Effector CD8-positive, alpha-beta T cell (primary cell): ENCODE data around the gene LIFR.

Experiments used
- DNase-seq: peaks from one replicate; lab custom pipeline; 2025; lab: John Stamatoyannopoulos, UW

The LIFR gene

GRCh38 chr5:38466424-38467189, 89.8 kb downstream of the LIFR start:
- DNase-seq = no peak

DNA sequence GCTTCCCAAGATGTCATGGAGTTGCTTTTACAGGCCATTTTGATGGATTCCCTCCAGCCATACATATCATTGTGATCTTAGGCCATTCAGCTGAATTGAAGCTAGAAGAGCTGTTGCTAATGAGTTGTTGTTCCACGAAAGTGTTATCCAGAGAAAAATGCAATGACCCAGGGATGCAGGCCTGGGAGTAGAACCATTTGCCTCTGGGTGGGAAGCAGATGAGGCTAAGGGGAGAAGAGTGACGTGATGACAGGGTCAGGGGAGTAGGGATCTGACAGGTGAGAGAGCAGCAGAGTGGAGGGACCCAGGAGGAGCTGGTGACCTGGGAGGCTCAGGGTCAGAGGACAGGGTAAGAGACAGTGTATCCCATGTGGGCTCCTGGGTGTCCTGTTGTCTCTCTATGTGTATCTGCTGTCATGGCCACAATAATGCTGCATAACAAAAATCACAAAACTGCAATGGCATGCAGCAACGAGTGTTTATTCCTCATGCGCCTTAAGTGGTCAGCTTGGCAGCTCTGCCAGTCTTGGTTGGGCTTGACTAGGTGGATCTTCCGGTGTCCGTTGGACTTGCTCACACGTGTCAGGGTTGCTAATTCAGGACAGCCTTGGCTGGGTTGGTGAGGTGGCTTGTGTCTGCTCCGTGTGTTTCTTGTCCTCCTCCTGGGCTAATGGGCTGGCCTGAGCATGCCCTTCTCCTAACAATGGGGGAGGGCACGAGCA, 90.6 kb downstream of the LIFR start:
- no peak for DNase-seq

DNA sequence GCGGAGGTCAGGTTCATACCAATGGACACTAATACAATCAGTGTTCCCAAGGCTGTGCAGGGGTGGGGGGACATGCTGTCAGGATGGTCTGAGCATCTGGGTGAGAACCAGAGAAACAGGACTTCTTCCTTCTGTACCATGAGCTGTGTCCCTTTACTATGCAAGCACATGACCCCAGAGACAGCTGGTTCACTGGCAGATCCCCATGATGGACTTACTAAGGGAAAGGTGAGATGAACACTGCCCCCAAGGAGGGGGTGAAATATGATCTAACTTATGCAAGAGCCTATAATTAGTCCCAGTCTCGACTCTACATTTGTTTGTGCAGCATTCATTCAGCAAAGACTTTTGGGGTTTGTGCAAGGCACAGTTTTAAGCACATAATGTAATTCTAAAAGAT, 91.4 kb downstream of the LIFR start:
- DNase-seq = no peak

- DNase-seq = no peak
Measured at GRCh38 chr5:38463634-38464521, 92.6 kb downstream of the LIFR start.

GRCh38 chr5:38462976-38463633, 93.3 kb downstream of the LIFR start:
- DNase-seq = no peak

DNA sequence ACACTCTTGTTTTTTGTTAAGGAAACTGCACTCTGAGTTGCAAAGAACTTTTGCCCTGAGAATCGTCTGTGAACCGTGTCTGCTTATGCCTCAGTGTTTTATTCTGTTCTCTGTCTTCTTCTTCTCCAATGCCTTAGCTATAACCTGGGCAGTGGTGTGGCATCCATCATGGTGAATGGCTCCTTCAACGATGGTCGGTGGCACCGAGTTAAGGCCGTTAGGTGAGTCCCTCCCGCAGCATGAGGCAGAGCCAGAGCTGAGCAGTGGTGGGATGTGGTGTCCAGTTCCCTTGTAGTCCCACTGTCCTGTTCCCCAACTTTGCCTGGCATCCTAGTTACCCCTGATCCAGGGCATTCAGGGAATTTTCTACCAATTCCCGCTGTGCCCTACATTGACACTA, 98.3 kb downstream of the LIFR start:
- no peak for DNase-seq

DNA sequence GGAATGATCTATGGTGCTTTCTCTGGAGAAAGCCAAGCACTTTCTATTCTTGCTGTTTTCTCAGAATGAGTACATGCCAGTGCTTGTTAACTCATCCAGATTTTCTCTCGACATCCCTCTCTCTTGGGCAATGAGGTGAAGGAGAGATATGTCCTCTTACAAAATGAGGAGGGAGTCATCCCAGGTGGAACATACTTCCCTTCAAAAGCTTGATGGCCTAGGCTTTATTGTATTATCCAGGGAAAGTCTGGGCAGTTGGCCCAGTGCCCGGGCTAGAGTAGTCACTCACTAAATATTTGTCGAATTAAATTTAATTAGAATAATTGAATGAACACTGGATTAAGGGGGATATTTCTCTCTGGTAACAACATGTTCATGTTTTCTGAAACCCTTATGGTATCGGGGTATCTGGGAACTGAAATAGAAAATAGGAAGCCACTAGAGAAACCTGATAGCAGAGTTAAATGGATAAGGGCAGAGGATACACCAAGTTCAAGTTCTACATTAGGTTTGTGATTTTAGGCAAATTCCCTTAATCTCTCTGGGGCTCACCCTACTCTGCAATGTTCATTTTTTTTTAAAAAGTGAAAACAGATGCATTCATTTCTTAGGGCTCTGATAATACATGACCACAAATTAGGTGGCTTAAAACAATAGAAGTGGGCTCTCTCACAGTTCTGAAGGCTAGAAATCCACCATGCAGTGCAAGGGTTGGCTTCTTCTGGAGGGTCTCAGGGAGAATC, 99.6 kb downstream of the LIFR start:
- no peak for DNase-seq

DNA sequence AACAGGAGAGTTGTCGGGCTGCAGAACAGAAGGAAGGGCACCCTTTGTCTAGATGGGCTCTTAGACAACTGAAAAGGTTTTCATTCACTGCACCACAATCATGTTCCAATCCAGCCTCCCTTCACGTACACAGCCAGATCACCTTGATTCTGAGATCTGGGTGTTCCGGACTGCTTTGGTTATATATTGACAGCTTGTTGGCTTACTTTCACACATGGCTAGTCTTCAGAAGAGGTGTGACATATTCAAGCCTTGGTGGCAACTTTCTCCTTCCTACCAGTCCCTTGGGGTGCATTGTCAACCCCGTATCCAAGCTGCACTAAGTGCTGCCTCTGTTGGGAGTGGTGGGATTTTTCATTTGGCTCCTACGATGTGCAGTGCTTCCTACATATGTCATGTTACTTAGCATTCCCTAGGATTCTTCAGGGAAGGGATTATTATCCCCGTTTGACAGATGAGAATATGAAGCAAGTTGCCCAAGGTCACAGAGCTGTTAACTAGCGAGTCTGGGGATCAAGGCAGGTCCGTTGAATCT, 100.6 kb downstream of the LIFR start:
- DNase-seq = no peak

DNA sequence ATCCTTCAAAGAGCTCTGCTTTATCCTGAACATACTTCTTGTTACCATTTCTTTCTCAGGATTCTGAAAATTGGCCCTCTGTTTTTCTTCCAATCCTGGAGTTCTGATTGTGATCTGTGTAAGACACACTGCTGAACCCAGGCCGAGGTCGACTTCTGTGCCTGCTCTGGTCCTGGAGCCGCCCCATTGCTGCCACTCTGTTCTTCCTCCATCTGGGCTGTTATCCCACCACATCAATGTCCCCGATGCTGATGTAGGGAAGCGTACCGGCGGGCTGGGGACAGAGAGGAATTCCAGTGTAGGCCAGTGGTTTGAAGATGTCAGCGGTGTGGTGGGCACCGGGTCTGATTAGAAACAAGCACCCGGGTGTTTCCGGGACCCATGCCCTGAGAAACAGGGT, 102.5 kb downstream of the LIFR start:
- DNase-seq = no peak

DNA sequence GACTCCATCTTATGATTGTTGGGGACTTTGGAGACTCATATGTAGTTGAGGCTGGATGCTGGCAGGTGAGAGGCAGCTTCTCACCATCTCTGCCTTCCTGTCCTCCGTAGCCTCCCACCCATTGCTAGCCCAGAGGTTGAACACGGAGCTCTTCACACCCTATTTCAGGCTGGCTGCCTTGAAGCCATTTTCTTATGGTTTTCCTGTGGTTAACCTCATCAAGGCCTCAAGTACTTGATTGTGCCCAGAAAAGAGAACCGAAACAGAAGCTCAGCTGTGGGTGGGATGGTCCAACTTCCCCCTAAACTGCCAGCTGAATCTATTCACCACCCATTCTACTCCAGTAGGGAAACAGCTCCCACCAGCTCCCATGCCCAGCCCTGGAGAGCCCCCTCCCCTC, 102.9 kb downstream of the LIFR start:
- peak; percentile 5 for DNase-seq

GRCh38 chr5:38452201-38452600, 104.2 kb downstream of the LIFR start:
- no peak for DNase-seq

DNA sequence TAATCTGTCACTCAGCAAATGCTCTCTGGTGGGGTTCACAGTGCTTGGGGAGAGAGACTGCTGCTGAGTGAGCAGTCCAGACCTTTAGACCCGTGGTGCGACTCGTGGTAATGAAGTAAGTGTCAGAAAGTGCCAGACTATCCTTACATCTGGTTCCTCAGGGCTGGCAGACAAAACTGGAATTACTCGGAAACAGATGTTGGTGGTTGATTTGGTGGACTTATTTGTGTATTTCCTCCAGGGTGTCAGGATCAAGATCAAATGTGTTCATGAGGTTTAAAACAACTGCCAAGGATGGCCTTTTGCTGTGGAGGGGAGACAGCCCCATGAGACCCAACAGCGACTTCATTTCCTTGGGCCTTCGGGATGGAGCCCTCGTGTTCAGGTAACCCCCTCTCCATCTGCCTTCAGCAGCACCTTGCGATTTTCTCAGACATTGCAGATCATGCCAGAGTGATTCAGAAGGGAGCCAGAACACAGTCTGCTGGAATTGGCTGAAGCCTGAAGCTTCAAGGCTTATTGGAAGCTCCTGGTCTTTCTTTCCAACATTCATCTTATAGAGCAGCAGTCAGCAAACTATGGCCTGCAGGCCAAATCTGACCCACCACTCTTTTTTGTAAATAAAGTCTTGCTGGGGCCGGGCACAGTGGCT, 105.2 kb downstream of the LIFR start:
- no peak for DNase-seq

DNA sequence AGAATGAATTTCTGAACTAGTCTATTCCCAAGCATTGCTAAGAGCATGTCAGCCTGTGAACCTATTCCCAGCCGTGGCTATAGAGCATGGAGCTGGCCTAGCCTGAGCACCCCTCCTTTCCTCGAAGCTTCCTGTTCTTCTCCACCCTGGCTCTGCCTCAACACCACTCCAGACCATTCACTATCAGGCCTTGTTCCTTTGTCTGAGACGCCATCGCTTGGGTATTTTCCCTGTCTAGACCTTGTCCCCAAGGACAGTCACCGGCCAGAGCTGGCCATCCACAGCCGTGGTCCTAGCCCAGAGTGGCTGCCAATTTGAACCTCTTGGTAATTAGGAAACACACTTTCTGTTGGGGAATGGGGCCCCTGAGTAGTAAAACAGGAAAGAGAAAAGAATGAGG, 105.8 kb downstream of the LIFR start:
- no peak for DNase-seq

DNA sequence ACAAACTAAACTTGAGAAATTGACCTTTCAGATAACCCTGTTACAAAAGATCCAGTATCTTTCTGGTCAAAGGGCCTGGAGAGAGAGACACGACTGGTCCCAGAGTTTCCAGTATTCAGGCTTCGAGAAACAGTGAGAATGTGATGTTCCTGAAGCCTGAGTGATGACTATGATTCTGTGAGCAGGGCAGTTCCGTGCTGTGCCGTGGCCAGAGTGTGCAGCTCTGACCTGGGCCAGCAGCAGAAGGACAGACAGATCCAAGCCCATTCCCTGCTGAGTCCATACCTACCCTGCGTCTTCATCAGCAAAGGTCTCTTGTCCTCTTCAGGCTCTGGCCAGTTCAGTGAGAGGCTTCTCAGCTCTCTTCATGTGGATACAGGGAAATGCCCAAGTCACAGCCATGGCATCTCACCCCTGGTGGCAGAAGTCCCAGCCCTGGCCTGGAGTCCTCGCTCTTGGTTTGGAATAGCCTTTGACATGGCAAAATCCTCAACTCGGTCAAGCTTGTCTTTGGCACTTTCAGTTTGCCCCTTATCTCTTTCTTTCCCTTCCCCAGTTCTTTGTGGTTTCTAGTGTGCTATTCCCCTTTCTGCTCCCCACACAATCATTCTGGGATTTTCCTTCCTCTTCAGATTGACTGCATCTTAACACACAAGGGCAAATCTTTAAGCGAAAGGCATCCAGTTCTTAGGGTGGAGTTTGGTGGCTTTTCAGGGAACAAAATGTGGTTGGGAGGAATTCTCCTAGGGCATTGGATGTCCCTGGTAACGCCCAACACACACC, 107.7 kb downstream of the LIFR start:
- DNase-seq = no peak

DNA sequence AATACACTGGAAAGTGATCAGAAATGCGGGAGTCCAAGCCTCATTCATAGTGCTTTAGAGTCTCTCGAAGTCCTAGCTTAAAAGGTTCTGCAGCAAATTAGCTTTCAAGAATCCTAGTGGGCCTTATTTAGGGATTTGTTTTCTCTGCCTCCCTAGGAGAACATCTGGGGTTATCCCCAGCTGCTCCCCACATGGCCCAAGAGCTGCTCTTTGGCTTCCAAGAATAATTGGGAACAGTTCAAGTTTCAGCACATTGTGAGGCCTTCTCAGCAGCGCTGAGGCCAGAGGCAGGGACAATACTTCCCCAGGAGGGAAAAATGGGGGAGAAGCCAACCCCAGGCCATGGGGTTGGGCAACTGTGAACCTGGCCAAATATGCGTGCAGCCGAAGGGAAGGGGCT, 108.7 kb downstream of the LIFR start:
- DNase-seq = no peak

DNA sequence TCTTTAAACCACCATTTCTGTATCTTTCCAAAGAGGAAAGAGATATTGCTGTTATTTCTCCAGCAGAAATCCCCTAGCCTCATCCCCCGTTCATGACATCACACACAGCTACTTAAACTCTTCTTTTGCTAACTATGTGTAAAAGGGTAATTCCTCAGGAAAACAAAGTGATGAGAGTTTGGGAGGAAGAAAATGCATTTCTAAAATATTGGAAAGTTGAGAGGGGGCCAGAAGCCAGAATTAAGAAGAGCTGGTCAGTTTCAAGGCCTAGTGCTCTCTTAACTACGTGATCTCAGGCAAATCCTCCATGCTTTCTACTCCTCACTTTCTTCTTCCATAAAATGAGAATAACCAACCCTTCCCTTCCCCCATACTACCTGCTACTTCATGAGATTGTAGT, 109.4 kb downstream of the LIFR start:
- DNase-seq = no peak

GRCh38 chr5:38446029-38446522, 110.4 kb downstream of the LIFR start:
- no peak for DNase-seq

- DNase-seq = no peak
Measured at GRCh38 chr5:38445374-38446028, 110.9 kb downstream of the LIFR start.

DNA sequence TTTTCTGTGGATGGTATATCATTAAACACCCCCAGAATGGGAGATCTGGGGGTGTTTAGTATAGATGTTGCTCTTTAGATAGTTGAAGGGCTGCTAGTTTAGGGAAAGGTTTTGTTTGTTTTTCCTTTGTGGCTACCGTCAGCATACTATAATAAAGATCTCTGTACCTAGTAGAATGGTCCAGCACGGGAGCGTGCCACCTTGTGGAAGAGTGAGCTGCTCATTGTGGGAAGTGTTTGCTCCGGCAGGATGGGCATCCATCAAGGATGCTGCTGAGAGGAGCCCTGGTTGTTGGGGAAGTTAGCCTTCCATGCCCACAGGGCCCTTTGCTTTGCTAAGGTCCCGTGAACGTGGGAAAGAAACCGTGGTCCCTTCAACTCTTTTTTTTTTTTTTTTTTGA, 113.1 kb downstream of the LIFR start:
- no peak for DNase-seq
